ENCODE measurements around the gene APOL6.

GRCh38 chr22:35604621-35605368 is 43.5 kb upstream of the APOL6 start:
- TF ChIP-seq, protein P1, sequence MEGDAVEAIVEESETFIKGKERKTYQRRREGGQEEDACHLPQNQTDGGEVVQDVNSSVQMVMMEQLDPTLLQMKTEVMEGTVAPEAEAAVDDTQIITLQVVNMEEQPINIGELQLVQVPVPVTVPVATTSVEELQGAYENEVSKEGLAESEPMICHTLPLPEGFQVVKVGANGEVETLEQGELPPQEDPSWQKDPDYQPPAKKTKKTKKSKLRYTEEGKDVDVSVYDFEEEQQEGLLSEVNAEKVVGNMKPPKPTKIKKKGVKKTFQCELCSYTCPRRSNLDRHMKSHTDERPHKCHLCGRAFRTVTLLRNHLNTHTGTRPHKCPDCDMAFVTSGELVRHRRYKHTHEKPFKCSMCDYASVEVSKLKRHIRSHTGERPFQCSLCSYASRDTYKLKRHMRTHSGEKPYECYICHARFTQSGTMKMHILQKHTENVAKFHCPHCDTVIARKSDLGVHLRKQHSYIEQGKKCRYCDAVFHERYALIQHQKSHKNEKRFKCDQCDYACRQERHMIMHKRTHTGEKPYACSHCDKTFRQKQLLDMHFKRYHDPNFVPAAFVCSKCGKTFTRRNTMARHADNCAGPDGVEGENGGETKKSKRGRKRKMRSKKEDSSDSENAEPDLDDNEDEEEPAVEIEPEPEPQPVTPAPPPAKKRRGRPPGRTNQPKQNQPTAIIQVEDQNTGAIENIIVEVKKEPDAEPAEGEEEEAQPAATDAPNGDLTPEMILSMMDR (IDR thresholded peaks at IDR 0.05), result no peak
- TF ChIP-seq POLR2A (IDR thresholded peaks at IDR 0.05), result no peak
